GM18499 (cell line): ENCODE measurements around the gene NT5DC4.

Experiments used
- ATAC-seq: cut with Tn5 transposase; IDR thresholded peaks from one replicate; pipeline ENCODE4 v1.9.1; 2021; ENCODE audit warnings: moderate number of reproducible peaks; ENCODE audit not compliant: insufficient read depth, unreplicated experiment

NT5DC4 gene

DNA sequence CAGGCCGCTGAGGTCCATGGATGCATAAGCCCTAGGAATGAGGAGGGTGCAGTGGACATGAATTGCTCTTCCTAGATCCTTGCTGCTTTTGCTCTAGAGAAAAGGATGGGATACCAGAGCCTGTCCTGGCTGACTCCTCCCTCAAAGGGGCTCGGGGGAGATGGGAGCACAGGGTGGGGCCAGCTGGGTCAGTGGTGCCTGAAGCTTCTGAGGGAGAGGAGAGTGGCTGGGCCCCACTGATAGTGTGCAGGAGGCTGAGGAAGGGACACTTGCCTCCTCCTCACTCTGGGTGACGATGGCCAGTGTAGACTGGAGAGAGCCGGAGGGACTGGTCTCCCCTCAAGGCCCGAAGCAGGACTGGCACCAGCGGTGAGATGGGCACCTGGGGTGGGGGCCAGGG lies at the start of gene NT5DC4:
TSS of gene NT5DC4 (plus strand) at position 236 of the 400 bp plus-strand sequence. CDS start at position 296, 60 bp downstream.
- ATAC-seq: no peak

DNA sequence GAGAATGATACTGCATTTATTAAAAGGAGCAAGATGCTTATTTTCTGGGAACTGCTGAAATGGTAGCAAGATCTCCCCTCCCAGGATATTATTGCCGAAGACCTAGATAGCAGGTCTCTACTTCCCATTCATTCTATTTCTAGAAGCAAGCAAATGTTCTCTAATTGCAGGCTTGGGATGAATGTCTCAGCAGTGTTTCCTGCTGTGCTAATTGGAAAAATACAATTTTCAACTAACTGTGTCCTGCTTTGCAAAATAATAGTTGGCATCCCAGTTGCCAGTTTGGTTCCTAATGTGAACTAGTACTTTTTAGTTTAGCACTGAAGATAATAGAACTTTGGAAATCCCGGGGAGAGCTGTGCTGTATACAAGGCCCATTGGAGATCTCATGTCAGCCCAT lies 49.0 kb upstream of the NT5DC4 start:
- ATAC-seq: no peak

DNA sequence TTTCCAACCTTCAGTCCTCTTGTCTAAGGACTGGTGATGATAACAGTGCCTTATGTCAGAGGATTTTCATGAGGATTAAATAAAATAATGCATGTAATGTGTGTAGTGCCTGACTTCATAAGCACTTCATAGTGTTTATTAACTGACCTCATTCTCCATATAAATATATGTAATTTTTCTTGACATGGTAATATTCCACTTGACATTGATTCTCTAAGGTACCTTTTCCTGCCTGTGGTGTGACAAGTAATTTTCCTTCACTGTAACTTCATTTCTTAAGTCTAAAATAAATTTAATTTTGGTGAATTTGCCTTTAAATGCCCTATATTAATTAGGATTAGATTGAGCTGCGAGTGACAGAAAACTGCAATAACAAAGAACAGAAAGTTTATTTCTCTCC lies 47.8 kb upstream of the NT5DC4 start:
- no peak for ATAC-seq

DNA sequence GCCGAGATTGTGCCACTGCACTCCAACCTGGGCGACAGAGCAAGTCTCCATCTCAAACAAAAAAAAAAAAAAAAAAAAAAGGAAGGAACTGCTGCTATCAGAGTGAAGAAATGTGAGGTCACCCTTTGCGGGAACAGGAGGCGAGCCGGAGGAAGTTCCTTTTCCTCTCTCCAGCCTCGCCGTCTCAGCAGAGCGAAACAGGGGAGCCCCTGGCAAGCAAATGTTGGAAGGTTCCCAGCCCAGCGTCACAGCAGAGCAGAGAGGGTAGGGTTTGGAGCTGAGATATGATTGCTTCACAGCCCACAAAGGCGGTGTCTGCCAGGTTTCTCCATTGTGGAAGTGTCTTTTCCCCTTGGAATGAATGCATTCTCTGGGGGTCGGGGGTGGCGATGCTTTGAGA lies 46.6 kb upstream of the NT5DC4 start:
- no peak for ATAC-seq

DNA sequence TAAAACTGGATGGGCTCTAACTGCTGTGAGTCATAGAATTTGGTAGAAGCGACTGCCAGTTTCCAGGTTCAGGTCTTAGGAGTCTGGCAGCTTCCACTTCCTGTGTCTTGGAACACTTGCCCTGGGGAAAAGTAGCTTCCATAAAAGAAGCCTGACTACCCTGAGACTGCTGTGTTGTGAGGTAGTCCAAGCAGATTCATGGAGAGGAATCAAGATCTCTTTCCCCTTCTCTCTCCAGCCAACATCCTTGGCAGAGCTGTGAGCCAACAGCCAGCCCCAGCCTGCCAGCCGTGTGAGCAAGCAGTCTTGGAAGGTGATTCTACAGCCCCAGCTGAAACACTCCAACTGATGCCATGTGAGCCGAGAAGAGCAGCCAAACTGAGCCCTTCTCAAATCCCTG lies 41.3 kb upstream of the NT5DC4 start:
- ATAC-seq: no peak

DNA sequence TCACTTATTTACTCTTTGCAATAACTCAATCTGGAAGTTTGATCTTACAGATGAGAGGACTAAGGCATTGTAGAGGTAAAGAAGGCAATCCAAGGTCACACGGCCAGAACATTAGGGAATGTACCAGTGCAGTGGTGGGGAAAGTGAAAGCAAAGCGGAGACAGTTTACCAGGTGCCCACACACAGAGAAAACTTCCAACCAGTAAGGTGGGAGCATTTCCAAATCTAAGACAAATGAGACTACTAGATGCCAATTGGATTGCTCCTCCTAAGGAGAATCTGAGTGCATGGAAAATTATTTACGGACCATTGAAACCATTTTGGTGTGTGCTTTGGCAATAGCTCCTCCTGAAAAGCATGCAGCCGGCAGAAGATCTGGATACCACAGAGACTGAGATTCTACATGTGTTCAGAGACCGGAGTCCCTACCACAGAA lies 40.1 kb upstream of the NT5DC4 start:
- ATAC-seq: no peak

DNA sequence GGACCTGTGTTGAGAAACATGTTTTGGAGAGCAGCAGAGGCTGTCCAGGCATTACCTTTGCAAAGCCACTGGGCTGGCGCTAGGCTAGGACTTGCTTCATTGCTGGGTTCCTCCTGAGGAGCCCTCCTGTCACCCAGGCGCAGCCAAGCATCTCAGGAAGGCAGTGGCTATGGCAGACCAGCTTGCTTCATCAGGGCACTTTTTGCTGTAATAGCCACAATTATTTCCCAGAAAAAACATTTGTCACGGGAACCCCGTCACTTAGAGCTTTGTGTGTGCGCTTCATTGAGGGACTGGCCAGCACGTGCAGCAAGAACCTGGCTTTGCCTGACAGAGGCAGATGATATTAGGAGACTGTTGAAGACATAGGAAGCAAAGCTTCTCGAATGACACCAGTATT lies 38.7 kb upstream of the NT5DC4 start:
- no peak for ATAC-seq

DNA sequence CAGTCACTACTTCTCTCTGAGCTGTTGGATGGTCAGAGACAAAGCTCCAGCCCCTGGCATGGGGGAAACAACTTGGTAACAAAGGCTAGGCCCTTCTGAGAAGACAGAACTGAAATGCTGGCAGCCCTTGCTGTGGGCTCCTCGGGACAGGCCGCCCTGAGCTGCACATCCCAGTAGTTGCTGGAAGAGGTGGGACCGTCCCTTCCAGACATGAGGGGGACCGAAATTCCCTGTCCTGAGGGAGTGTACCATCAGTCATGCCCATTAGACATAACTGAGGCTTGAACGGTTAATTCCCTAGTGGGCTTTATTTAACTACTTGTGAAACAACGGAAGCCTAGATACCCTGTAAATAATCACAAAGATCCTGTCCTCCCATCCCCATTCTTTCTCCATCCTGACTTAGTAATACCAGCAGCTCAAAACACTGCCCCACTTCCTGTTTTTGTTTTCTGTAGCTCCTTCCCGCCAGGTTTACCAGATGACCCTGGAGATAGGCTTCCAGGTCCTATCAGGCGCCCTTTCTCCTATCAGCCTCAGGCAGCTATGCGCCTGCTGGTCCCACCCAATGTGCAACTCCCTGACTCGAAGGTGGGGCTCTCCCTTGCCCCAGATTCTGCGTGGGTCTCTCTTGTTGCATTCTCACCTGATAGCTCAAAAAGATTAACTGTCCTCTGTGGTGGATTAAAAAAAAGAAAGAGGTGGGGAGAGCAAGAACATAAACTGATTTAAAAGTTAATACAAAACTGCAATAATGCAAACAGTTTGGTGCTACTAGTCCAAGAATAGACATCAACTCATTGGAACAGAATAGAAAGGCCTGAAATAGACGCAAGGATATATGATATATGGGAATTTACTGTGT lies 37.0 kb upstream of the NT5DC4 start:
- ATAC-seq: no peak

DNA sequence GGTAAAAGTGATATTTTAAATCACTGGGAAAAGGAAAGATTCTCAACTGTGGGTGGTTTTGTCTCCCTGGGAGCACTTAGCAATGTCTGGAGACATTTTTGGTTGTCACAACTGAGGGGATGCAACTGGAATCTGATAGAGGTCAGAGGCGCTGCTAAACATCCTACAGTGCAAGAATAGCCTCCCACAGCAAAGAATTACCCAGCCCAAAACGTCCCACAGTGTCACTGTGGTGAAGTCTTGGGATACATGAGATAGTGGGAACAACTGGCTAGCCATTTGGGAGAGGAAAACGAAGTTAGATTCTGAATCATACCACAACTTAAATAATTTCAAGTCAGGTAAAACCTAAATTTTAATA lies 36.4 kb upstream of the NT5DC4 start:
- no peak for ATAC-seq

DNA sequence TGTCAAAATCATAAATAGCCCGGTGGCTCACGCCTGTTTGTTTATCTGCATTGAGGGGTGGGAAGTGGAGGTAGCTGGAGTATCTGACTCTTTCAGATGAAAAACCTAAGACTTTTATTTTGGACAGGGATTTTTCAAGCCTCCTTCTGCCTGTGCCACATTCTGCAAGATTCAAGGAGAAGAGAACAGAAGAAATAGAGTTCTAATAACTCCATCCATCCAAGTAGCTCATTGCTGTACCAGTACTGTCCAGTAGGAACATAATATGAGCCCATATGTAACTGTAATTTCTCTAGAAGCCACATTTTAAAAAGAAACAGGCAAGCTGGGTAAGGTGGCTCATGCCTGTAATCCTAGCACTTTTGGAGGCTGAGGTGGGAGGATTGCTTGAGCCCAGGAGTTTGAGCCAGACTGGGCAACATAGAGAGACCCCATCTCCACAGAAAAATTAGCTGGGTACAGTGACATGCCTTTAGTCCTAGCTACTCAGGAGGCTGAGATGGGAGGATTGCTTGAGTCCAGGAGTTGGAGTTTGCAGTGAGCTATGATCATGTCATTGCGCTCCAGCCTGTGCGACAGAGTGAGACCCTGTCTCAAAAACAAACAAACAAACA lies 35.4 kb upstream of the NT5DC4 start:
- ATAC-seq: no peak

DNA sequence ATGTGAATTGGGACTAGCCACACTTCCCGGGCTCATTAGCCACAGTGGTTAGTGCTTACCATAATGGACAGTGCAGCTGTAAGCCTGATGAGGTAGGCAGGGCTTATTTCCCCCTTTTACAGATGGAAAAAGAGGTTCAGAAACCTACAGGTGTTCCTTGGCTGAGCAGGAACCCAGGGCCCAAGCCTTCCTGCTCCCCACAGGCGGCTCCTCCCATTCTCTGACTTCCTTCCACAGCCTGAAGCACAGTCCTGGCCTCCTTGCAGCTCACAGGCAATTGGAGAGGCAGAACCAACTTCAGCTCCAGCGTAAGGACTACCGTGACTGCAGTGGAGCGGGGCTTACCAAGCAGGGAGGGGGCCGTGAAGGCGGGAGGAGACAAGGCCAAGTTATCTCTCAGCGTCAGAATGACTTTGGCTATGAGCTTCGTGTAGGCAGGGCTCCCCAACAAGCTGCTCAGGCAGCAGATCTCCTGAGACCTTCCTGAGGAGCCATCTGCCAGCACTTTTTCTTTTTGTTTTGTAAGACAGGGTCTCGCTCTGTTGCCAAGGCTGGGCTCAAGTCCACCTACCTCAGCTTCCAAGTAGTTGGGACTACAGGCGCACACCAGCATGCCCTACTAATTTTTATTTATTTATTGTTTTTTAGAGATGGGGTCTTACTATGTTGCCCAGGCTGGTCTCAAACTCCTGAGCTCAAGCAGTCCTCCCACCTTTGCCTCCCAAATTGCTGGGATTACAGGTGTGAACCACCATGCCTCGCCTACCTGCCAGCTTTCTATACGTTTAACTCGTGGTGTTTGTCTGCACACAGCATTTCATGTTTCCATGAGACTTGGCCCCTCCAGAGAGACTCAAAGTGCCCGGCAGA lies 34.2 kb upstream of the NT5DC4 start:
- ATAC-seq: no peak

DNA sequence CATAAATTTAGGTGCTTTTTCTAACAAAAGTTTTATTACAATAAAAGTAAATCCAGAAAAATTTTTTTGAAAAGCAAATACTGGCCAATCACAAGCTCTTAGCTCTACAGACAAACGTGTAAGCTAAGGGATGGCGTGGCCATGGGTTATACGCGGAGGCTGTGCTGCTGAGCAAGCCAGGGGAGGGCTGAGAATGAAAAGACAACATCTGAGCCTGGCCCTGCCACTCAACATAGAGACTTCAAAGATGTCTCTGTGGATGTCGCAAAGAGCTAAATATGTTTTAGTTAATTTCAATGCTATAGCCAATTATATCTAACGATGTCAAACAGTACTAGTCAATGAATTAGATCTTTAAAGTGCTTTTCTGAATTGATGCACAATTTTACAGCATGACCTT lies 33.3 kb upstream of the NT5DC4 start:
- ATAC-seq: no peak

DNA sequence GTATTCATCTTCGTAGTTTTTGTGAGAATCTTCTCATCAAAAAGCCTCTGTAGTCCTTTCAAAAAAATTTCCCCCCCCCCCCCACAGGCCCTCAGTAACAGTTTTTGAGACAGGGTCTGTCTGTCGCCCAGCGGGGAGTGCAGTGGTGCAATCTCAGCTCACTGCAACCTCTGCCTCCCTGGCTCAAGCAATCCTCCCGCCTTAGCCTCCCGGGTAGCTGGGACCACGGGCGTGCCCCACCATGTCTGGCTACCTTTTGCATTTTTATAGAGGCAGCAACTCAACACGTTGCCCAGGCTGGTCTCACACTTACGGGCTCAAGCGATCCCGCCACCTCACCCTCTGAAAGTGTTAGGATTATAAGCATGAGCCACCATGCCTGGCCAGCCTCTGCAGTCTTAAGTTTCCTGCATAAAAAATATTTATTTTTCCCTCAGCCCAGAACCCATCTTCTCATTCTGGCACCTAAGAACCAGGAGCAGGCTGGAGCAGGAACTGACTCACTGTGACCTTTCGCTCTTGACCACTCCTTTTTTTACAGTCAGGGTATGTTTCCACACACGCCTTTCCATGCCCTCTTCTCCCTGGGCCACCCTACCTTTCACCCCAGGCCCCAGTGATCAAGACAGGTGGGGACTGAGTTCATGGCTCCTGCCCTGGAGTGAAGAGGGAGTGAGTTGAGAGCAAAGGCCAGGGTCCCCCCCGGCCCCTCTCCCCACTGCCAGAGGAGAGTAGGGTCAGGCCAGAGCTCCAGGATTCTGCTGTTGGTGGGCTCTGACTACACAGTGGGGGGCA lies 32.5 kb upstream of the NT5DC4 start:
- ATAC-seq: no peak

DNA sequence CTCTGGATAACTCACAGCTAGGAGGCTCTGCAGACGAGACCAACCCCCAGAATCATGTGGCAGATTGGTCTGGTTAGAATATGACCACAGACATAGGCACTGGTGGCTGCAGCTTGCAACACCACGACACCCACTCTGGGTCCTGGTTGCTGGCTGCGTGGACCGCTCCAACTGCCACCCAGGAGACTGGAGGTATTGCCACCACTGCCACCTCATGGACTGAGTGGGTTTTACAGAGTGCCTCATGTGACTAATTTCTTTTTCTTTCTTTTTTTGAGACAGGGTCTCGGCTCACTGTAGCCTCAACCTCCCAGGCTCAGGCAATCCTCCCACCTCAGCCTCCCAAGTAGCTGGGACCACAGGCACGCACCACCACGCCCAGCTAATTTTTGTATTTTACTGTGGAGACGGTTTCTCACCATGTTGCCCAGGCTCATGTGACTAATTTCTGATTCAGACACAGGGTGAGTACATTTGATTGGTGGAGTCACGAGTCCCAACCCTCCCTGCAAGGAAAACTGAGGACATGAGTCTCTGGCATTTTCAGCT lies 29.9 kb upstream of the NT5DC4 start:
- ATAC-seq: no peak

DNA sequence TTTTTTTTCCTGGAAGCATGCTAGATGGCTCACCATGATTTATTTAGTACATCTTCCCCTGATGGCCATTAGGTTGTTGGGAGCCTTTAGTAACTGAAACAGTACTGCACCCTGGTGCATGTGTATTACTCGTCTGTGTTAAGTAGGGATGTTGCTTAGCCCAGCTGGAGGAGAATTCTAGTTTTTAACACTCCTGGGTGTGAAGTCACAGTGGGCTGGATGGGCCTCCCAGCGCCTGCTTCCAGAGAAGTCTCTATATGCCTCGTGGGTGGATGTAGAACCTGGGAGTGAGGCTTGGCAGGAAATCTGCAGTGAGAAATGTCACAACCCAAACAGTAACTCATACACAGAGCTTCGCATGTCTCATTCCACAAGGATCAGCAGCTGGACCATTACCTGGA lies 28.9 kb upstream of the NT5DC4 start:
- no peak for ATAC-seq

DNA sequence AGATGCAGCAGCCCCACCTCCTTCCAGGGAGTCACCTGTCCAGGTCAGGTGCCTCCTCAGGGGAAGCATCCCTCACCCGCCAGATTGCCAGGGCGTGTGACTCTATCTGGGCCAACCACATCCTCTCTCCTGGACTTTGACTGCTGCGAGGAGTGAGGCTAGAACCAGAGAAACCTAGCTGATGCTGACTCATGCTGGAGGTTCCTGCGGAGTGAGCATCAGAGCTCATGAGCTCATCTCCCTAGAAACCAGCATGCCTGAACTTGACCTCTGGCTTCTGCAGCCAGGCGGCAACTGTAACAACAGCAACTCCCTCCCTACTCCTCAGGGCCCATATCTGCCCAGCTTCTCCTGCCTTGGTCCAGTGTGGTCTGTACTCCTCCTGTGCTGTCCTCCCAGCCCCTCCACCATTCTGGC lies 28.3 kb upstream of the NT5DC4 start:
- ATAC-seq: peak; percentile 77

DNA sequence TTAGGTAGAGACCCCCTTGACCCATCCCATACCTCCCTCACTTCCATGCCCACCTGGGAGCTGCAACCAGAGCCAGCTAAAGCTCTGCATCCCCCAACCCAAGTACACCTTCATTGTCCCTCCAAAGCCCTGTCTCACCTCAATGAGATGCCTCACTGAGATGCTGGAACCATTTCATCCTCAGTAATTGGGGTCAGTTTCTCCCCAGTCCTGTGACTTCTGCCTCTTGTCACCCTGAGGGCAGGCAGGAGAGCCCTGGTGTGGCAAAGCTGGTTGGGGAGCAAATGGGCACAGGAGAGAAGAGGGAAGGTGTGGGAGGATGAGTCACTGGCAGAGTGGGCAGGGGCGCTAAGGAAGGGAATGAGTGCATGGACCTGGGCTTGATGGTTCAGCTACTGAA lies 27.9 kb upstream of the NT5DC4 start:
- no peak for ATAC-seq

DNA sequence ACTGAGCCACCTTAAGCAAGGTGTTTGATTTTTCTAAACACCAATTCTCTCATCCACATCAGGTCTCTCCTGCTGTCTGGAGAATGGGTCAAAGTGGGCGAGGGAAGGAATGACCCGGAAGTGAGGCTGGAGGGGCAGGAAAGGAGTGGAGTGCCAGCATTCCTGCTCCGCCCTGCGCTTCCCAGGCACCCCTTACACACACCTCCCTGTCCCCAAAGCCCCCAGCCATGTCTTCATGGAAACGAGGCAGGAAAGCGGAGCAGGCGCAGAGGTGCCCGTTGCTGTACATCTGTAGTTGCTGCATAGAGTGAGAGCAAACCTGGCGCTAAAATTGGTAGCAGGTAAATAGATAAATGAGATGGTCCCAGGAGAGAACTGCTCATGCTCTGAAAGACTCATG lies 27.2 kb upstream of the NT5DC4 start:
- no peak for ATAC-seq

DNA sequence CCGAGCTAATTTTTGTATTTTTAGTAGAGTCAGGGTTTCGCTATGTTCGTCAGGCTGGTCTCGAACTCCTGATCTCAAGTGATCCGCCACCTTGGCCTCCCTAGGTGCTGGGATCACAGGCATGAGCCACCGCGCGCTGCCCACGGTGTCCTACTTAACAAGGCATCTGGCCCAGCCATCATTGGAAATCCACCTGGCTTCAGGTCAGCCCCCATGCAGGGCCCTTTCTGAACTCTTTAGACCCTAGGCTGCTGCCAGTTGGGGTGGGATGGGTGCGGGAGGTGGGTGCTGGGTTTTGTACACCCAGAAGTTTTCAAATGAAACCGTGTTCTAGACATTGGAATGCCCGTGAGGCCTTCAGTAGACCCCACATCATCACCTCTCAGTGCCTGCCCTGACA lies 26.6 kb upstream of the NT5DC4 start:
- ATAC-seq: no peak
